ENCODE results near the gene ECI2. TPM values are rescaled to one million over a fixed set of nuclear protein-coding genes. Genes with fewer than 3 reads are reported as not detected.

The ECI2 gene
- total and polyA plus RNA-seq, 10 of the 15 experiments (the other 5 are each of a cell fraction or from before 2014, with no cell fraction given), result 38.7 to 129 (median 60.1) TPM

- TF ChIP-seq ZBED1 (IDR thresholded peaks at IDR 0.05; ENCODE audit: borderline replicate concordance) (no peak), KDM1A (IDR thresholded peaks at IDR 0.05; ENCODE audit: borderline replicate concordance) (no peak), BHLHE40 (IDR thresholded peaks at IDR 0.05; ENCODE audit: borderline replicate concordance in 1 of 2, low read depth in 2 of 2, low read length in 1 of 2) (0 out of 4 replicates have a peak, but pooled peaks of 1 of the 2 experiments have one; percentile 12), TARDBP (IDR thresholded peaks at IDR 0.05; ENCODE audit: borderline replicate concordance) (no peak), STAT1 (conservative IDR thresholded peaks at IDR 0.05) (no peak), BRCA1 (IDR thresholded peaks at IDR 0.05; ENCODE audit: low read depth, low read length) (no peak), PAX5 (IDR thresholded peaks at IDR 0.05; ENCODE audit: borderline replicate concordance, low read depth, low read length) (no peak), YY1 (IDR thresholded peaks at IDR 0.05; ENCODE audit: low read depth, low read length) (peak; percentile 87), CREB1 (IDR thresholded peaks at IDR 0.05; ENCODE audit: low read depth) (0 out of 2 replicates have a peak, but pooled peaks have one; percentile 31), MEF2B (IDR thresholded peaks at IDR 0.05; ENCODE audit: partially characterized antibody, poor library complexity, severe bottlenecking) (no peak), JUNB (IDR thresholded peaks at IDR 0.05) (no peak), RUNX3 (IDR thresholded peaks at IDR 0.05; ENCODE audit: low read length) (peak; percentile 11; the same call in 1 of the 2 replicates)
These were observed 20.6 kb upstream of the ECI2 start (continued) for GRCh38 chr6:4155848-4156466.

DNA sequence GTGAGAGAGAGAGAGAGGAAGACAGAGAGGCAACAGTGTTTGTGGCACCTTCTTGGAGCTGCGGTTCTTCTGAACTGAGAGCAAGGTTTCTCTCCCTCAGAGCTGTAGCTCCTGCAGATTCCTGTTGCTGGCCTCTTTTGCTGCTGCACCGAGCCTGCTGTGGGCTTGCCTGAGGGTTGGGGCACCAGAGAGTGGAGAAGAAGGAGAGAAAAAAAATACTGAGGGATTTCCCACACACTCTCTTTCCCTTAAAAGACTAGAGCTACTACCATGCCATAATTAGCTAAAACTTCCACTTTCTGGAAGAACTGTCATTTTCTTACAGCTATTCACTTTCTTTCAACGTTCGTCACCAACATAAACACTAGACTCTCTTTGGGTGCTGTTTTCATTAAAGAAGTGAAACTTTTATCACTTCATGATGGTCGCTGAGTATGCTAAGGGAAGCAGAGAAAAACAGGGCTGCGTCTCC is 18.2 kb upstream of the ECI2 start:
- intact Hi-C loops (cut with micrococcal nuclease; ENCODE audit: unreplicated experiment), result no loop called here
- RAD21 ChIA-PET (ENCODE audit: unreplicated experiment), result interaction anchor here (0.6 to 4.7 kb wide), 5 partner anchors 13 to 144 kb away, joined by 3 to 32 read pairs (median 4); partner anchors contain the start of gene ECI2
- Histone ChIP-seq H3K4me2 (ENCODE audit: control insufficient read depth, insufficient read depth) (no peak overlapping the region), H3K27ac (ENCODE audit: control insufficient read depth, insufficient read depth) (no peak overlapping the region), H2AFZ (ENCODE audit: control insufficient read depth, low read depth, low read length) (peak overlapping the region; percentile 2), H3K36me3 (ENCODE audit: control insufficient read depth in 2 of 2, insufficient read depth in 2 of 2, low read length in 1 of 2) (no peaks in the 10 kb centered on the region), H3K9me3 (replicated peaks; ENCODE audit: control insufficient read depth, insufficient read depth, low read length) (no peaks in the 10 kb centered on the region), H3K4me1 (ENCODE audit: control insufficient read depth, insufficient read depth, low read length) (no peaks in the 10 kb centered on the region), H4K20me1 (ENCODE audit: control insufficient read depth, insufficient read depth) (no peaks in the 10 kb centered on the region), H3K79me2 (ENCODE audit: control insufficient read depth, insufficient read depth, low read length) (no peaks in the 10 kb centered on the region), H3K9ac (ENCODE audit: control insufficient read depth, insufficient read depth, low read length) (no peak overlapping the region), H3K27me3 (replicated peaks in 1 of 2; ENCODE audit: control insufficient read depth in 2 of 2, insufficient read depth in 2 of 2, low read length in 1 of 2) (no peaks in the 10 kb centered on the region), H3K4me3 (no peak overlapping the region)
- BruUV-seq (replicated peaks), result no TSS peak
- in situ Hi-C loops (cut with MboI), result no loop called here
- FAIRE-seq, result no peak
- no peak for DNase-seq (ENCODE audit: low read depth, low spot score)
- CTCF ChIA-PET, result interaction anchor here (0.9 to 4.5 kb wide), 7 partner anchors 8 to 411 kb away, joined by 3 to 32 read pairs (median 3); partner anchors contain the start of genes ECI2 and FAM50B
- no peak for ATAC-seq
- 51% methylated on average over 6 of the region's 6 CpGs for WGBS (ENCODE audit: insufficient coverage, insufficient replicate concordance, low lambda C conversion rate, missing lambda C conversion rate)
- SMC1A ChIA-PET (ENCODE audit: uncharacterized antibody, unreplicated experiment), result interaction anchor here (0.6 to 5.3 kb wide), 12 partner anchors 14 to 410 kb away, joined by 3 to 83 read pairs (median 4); partner anchors contain the start of gene ECI2
- POLR2A ChIA-PET, result interaction anchor here (0.6 kb wide), 1 partner anchor 359 kb away, joined by 3 read pairs; no protein-coding TSS in a partner anchor
- TF ChIP-seq NR2F1 (conservative IDR thresholded peaks at IDR 0.05) (no peak), SIN3A (IDR thresholded peaks at IDR 0.05; ENCODE audit: low read depth, low read length) (no peak), SMARCA5 (IDR thresholded peaks at IDR 0.05) (no peak), SMAD1 (IDR thresholded peaks at IDR 0.05; ENCODE audit: low read depth, partially characterized antibody) (no peak), YBX1 (IDR thresholded peaks at IDR 0.05) (no peak), MEF2A (IDR thresholded peaks at IDR 0.05; ENCODE audit: insufficient read depth, low read depth, low read length) (no peak), CEBPB (IDR thresholded peaks at IDR 0.05; ENCODE audit: borderline replicate concordance in 1 of 2, low read depth in 2 of 2, low read length in 2 of 2) (no peak), NR2C2 (IDR thresholded peaks at IDR 0.05; ENCODE audit: borderline replicate concordance, control insufficient read depth, insufficient read length, low read depth) (no peak), MYC (IDR thresholded peaks at IDR 0.05; ENCODE audit: insufficient read depth, insufficient read length, insufficient replicate concordance, low read length, severe bottlenecking) (no peak)
